Dedifferentiated amniotic fluid mesenchymal stem cell (primary cell): ENCODE data around the gene KRTAP5-7.

Experiments used
- DNase-seq: peaks from one replicate; pipeline ENCODE4 v3.0.0-alpha.2; 2016; ENCODE audit errors: extremely low spot score

KRTAP5-7 gene

GRCh38 chr11:71496421-71496820 is 30.6 kb upstream of the KRTAP5-7 start:
- no peak for DNase-seq

GRCh38 chr11:71498091-71498490 is 29.0 kb upstream of the KRTAP5-7 start:
- DNase-seq: no peak

- no peak for DNase-seq
Measured at GRCh38 chr11:71499125-71499524, 27.9 kb upstream of the KRTAP5-7 start.

GRCh38 chr11:71499546-71499945 is 27.5 kb upstream of the KRTAP5-7 start:
- DNase-seq: no peak

GRCh38 chr11:71500601-71501021 is 26.5 kb upstream of the KRTAP5-7 start:
- no peak for DNase-seq

GRCh38 chr11:71501071-71501985 is 25.7 kb upstream of the KRTAP5-7 start:
- no peak for DNase-seq

GRCh38 chr11:71502026-71502425 is 25.0 kb upstream of the KRTAP5-7 start:
- no peak for DNase-seq

- DNase-seq: no peak
Measured at GRCh38 chr11:71502871-71503435, 24.1 kb upstream of the KRTAP5-7 start.

- DNase-seq: no peak
Measured at GRCh38 chr11:71504531-71504930, 22.5 kb upstream of the KRTAP5-7 start.

- DNase-seq: no peak
Measured at GRCh38 chr11:71505001-71505400, 22.1 kb upstream of the KRTAP5-7 start.

- DNase-seq: no peak
Measured at GRCh38 chr11:71505781-71506180, 21.3 kb upstream of the KRTAP5-7 start.

- DNase-seq: no peak
Measured at GRCh38 chr11:71507102-71507501, 20.0 kb upstream of the KRTAP5-7 start.

- no peak for DNase-seq
Measured at GRCh38 chr11:71518506-71519471, 8.3 kb upstream of the KRTAP5-7 start.

- DNase-seq: no peak
Measured at GRCh38 chr11:71519546-71519945, 7.5 kb upstream of the KRTAP5-7 start.

GRCh38 chr11:71525188-71525937 is 1.7 kb upstream of the KRTAP5-7 start:
- no peak for DNase-seq

- no peak for DNase-seq
Measured at GRCh38 chr11:71525938-71526495, 1.1 kb upstream of the KRTAP5-7 start.

GRCh38 chr11:71527576-71528210 is 626 bp downstream of the KRTAP5-7 start:
- DNase-seq: no peak

GRCh38 chr11:71530602-71531001 is 3.5 kb downstream of the KRTAP5-7 start:
- no peak for DNase-seq

- no peak for DNase-seq
Measured at GRCh38 chr11:71532036-71532610, 5.1 kb downstream of the KRTAP5-7 start.
